Activated CD8-positive, alpha-beta memory T cell treated with anti-CD3 and anti-CD28 coated beads, Interleukin-2, amount 50 U/mL, for 1 hour (primary cell): ENCODE data around the gene AKR1B1.
A peak's percentile ranks its signal among the peaks of the same experiment; 100 is the strongest.
"Not testable (repeated sequence)": the region's sequence is repeated elsewhere in the genome, so short reads cannot be mapped to it uniquely, and the experiment has no call there.

ENCODE experiments used
- DNase-seq: peaks from one replicate; pipeline ENCODE4 v3.0.0-alpha.2; 2020; ENCODE audit errors: extremely low read depth

Gene AKR1B1

DNA sequence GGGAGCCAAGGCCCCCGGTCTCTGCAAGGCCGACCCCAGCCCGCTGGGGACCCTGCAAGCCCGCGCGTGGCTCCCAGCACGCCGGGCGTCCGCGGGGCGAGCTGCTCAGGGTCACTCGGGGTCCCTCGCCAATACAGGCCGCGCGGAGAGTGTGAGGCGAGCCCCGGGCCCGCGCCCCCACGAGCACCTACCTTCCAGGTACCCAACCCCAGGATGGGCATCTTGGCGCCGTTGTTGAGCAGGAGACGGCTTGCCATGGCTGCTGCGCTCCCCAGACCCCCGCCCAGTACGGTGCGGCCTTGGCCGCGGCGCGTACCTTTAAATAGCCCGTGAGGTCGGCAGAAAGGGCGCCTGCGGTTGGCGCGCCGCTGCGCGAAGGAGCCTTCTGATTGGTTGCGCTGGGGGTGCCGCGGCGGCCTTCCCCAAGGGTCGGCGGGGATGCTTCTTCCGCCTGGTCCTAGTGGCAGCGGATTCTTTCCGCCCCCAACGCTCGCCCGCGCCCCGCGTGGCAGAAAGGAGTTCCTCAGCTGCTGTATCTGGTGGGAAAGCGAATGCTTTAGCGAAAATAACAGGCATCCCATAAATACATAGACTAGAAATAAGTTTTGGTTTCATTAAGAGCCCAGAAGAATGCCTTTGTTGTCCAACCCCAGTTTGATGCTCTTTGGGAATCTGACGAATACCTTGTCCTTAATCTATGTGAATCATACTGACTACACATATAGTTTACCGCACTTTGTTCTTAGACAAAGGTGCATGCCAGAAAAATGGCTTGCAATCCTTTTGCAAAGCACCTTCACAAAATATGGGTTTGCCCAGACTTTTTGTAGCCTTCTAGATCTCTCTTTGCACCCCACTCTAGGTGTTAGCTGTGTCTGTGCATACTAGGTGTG lies at the start of gene AKR1B1:
Gene AKR1B1, minus strand, starts transcription at position 295 of the 893 bp plus-strand sequence. Its CDS starts 38 bp downstream, at position 257.
- peak; percentile 56 for DNase-seq

- DNase-seq, result no peak
These were observed 47.0 kb upstream of the AKR1B1 start for GRCh38 chr7:134505856-134506255.

- DNase-seq, result no peak
These were observed 45.8 kb upstream of the AKR1B1 start for GRCh38 chr7:134504660-134505164.

DNA sequence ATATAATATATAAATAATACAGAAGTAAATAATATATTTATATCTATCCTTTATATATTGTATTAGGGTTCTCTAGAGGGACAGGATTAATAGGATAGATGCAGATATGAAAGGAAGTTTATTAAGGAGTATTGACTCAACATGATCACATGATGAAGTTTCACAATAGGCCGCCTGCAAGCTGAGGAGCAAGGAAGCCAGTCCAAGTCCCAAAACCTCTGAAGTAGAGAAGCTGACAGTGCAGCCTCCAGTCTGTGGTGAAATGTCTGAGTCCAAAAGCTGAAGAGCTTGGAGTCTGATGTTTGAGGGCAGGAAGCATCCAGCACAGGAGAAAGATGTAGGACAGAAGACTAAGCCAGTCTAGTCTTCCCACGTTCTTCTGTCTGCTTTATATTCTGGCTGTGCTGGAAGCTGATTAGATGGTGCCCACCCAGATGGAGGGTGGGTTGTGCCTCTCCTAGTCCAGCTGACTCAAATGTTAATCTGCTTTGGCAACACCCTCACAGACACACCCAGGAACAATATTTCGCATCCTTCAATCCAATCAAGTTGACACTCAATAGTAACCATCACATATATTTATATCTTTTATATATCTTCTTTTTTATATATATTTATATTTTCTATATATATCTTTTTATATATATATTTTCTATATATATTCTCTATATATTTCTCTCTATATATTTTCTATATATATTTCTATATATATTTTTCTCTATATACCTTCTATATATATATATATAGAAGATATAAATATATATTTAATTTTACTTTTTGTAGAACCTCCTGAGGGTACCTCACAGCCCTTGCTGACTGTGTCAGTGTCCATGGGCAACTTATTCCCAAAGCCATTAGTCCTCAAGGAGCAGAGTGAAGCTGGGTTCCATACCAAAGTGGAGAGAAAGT lies 43.8 kb upstream of the AKR1B1 start:
- no peak for DNase-seq

DNA sequence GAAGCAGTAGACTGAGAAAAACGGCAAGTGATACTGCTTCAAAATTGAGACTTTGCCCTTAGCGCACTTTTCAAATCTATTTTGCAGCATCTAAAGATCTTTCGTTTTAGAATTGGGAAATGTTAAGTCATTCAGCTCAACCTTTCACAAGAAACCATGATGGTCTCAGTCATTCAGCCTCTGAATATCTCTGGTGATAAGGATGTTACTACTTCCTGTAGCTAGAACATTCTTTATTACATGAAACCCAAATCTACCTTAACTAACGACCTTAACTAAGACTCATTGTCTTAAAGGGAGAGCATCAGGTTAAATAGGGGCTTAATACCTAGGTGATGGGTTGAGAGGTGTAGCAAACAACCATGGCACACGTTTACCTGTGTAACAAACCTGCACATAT lies 42.1 kb upstream of the AKR1B1 start:
- DNase-seq, result no peak

DNA sequence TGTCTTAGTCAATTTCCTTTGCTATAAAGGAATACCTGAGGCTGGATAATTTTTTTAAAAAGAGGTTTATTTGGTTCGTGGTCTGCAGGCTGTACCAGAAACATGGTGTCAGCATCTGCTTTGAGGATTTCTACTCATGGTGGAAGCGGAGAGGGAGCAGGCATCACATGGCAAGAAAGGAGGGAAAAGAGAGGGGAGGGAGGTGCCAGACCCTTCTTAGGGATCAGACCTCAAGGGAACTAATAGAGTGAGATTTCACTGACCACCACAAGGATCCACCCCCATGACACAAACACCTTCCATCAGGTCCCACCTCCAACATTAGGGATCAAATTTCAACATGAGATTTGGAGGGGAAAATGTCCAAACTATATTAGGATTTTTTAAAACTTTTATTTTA lies 41.5 kb upstream of the AKR1B1 start:
- DNase-seq, result no peak

DNA sequence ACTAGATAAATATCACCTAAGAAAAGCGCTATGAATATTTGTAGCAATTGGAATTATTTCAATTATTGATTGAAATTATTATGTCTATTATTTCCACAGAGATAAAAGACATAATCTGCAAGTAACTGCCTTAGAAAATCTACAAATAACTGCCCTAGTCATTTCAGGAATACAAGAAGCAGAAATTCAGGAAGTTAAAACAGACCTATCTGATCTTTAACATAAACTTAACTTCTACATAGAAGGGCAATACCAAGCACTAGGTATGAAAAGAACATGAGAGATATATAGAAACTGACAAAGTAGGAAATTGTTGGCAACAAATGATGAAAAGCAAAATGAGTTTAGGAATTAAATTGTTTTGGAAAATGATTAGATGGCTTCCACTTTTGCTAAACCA lies 36.6 kb upstream of the AKR1B1 start:
- DNase-seq, result no peak

DNA sequence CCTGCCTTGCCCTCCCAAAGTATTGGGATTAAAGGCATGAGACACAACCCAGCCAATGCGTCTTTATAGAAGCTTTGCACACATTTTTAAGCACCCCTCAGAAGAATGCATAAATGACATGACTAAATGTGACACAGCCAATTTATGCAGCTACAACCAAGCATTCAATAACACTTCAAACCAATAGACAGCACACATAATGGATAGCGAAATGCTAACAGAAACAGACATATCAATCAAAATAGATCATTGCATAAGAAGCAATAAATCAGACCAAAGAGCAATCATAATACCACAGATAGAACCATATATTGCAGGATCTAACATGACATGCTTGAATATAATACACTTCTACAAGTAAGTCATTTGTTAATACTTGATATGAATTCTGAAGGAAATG lies 34.2 kb upstream of the AKR1B1 start:
- no peak for DNase-seq

DNA sequence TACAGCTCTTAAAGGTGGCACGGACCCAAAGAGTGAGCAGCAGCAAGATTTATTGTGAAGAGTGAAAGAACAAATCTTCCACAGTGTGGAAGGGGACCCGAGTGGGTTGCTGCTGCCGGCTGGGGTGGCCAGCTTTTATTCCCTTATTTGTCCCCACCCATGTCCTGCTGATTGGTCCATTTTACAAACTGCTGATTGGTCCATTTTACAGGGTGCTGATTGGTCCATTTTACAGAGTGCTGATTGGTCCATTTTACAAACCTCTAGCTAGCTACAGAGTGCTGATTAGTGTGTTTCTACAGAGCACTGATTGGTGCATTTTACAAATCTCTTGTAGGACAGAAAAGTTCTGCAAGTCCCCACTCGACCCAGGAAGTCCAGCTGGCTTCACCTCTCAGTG lies 28.8 kb upstream of the AKR1B1 start:
- not testable (repeated sequence) for DNase-seq

GRCh38 chr7:134485203-134485602 lies 26.3 kb upstream of the AKR1B1 start:
- DNase-seq, result no peak

DNA sequence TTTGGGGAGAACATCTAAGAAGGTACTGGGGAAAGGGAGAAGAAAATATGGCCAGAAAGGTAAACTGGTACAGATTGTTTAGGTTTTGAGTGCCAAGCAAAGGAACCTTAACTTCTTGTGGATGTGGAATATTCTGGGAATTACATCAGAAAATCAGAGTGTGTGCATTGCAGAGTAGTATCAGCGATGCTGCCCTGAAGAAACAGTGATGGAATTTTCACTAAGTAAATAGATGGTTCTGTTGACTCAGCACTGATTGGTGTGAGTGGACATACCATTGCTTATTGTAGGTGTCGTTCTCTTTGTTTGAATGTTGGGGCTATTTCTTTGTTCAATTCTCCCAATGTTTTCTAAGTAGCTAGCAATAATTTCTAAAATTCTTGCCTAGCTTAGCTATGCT lies 24.4 kb upstream of the AKR1B1 start:
- no peak for DNase-seq

- no peak for DNase-seq
These were observed 24.0 kb upstream of the AKR1B1 start for GRCh38 chr7:134482858-134483257.

- DNase-seq, result no peak
These were observed 22.3 kb upstream of the AKR1B1 start for GRCh38 chr7:134481167-134481566.

DNA sequence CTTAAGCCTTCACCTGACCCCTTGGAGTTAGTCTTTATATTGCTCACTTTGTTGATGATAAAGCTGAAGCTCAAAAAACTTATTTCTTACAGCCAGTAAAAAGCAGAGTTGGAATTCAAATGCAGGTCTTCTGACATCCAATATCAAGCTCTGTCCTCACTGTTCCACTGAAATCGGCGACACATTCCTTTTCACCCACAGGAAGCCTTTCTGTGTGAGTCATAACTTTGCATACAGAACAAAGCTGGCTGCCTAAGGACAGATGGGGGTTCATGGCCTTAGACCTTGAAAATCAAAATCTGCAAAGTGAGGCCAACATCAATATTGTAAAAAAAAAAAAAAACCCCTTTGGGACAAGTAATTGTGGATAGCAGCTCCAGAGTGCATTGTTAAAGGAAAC lies 21.8 kb upstream of the AKR1B1 start:
- no peak for DNase-seq

DNA sequence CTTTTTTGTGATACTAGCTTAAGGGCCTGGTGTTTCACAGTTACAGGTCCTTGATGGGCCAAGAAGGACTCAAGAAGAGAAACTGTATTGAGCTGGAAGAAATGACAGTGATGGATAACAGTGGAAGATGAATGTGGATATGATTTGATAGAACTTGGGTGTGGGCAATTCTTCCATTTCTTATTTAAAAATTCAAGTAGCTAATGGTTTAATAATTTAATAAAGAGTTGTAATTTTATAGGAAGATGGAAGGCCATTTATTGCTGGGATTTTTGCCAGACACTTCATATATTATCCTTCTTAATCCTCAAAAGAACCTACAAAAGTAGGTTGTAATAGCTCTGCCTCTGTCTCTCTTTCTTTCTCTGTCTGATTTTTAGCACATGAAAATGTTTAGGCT lies 21.3 kb upstream of the AKR1B1 start:
- DNase-seq, result no peak

GRCh38 chr7:134478707-134479106 lies 19.8 kb upstream of the AKR1B1 start:
- no peak for DNase-seq

GRCh38 chr7:134477954-134478353 lies 19.1 kb upstream of the AKR1B1 start:
- no peak for DNase-seq

DNA sequence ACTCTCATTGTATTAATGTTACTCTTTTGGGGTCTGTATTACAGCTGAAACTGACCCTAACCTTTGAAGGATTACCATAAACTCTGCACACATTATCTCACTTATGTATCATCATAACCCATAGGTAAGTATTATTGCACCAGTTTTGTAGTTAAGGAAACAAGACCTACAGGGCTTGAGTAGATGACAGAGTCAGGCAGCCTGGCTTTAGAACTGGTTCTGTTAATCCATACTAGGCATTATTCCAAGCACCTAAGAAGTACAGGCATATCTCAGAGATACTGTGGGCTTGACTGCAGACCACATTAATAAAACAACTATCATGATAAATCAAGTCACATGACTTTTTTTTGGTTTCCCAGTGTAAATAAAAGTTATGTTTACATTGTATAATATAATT lies 17.1 kb upstream of the AKR1B1 start:
- DNase-seq, result no peak

GRCh38 chr7:134474828-134475227 lies 15.9 kb upstream of the AKR1B1 start:
- no peak for DNase-seq

DNA sequence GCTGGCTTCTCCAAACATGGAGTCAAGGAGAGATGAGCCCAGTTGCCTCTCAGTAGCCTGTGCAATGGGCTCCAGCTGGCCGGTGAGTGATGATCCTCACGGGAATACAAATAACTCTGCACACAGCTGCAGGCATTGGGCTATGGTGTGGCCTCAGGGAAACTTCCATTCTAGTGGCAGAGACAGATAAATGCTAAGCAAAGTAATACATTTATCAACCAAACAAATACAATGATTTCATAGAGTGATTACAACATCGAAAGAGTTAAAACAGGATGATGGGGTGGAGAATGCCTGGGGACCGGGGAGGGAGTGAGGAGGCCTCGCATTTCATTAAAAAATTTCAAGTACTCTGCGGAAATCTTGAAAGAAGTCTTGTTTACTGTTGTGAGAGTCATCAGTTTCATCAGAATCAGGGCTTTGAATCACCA lies 15.0 kb upstream of the AKR1B1 start:
- no peak for DNase-seq

GRCh38 chr7:134472572-134473244 lies 13.8 kb upstream of the AKR1B1 start:
- no peak for DNase-seq

- no peak for DNase-seq
These were observed 12.0 kb upstream of the AKR1B1 start for GRCh38 chr7:134470864-134471263.
